GM10847 (cell line): ENCODE measurements around the gene CFAP97D1.

Experiments used
- POLR2A ChIP-seq: IDR thresholded peaks from 2 replicates; pipeline ENCODE4 v1.6.1; 2011; ENCODE audit not compliant: insufficient read length; ENCODE audit errors: extremely low read depth

The CFAP97D1 gene

DNA sequence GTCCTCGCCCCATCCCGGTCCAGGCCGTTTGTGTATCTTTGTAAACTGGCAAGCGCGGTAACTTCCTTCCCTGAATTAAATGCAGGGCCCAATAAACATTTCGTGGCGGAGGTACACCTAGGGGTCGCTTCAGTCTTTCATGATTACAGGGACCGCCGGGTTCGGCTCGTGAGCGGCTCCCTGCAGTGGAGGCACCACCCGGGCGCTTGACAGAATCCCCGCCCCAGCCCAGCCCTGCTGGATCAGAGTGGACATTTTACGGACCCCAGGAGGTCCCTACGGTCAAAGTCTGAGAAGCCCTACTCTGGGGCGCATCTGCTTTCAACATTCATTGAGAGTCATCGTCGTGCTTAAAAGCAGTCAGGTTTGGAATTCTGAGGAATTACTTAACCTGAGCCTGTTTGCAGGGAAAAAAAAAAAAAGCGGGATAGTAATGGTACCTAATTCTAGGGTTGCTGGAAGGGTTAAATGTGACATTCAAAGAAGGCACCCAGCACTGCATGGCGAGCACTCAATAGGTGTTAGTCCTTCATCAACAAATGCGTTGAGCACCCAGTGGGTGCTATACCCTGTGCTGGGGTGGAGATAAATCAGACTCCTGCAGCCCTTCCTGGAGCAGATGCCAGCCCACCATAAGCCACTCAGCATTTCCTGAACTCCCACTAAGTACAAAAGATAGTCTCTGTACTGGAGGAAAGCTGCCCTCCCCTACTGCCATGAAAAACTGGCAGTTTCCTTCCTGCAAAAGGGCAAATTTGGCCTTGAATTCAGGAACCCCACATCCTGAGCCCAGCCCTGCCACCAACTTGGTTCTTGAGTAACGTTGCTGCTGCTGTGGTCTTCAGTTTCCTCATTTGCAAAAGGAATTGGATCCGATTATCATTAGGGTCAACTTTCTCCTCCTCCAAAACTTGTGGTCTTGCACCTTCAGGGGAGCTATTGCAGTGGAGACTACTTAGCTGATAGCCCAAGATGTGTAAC, 800 bp upstream of the CFAP97D1 start:
- TF ChIP-seq POLR2A = no peak

- no peak for TF ChIP-seq POLR2A
Measured at GRCh38 chr17:43782913-43783680, 2.9 kb downstream of the CFAP97D1 start.

DNA sequence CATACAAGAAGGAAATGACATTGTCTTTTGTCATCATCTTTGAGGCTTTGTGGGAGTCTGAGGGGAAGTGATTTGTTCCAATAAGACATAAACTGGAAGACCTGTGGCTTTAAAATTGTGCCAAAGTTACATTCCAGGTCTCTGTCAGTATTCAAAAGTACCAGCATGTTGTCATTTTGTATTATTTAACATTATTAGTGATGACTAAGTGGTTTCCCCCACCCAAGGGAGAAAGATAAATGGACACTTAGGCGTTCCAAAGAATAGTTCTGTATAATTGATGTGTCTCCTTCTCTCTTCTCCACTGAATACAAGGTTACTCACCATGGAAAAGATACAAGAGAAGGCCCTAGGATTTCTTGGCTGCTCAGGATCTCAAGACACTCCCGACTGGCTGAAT, 3.8 kb downstream of the CFAP97D1 start:
- no peak for TF ChIP-seq POLR2A

GRCh38 chr17:43784628-43785101, 4.4 kb downstream of the CFAP97D1 start:
- no peak for TF ChIP-seq POLR2A

GRCh38 chr17:43787728-43788127, 7.5 kb downstream of the CFAP97D1 start:
- TF ChIP-seq POLR2A = no peak

DNA sequence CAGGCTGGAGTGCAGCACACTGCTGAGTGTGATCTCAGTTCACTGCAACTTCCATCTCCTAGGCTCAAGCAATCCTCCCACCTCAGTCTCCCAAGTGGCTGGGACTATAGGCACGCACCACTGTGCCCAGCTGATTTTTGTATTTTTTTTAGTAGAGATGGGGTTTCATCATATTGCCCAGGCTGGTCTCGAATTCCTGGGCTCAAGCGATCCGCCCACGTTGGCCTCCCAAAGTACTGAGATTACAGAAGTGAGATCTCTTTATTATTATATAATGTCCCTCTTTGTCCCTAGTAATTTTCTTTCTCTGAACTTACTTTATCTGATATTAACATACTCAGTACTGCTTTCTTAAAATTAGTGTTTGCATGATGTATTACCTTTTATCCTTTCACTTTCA, 8.3 kb downstream of the CFAP97D1 start:
- no peak for TF ChIP-seq POLR2A

- TF ChIP-seq POLR2A = no peak
Measured at GRCh38 chr17:43789482-43789881, 9.2 kb downstream of the CFAP97D1 start.

DNA sequence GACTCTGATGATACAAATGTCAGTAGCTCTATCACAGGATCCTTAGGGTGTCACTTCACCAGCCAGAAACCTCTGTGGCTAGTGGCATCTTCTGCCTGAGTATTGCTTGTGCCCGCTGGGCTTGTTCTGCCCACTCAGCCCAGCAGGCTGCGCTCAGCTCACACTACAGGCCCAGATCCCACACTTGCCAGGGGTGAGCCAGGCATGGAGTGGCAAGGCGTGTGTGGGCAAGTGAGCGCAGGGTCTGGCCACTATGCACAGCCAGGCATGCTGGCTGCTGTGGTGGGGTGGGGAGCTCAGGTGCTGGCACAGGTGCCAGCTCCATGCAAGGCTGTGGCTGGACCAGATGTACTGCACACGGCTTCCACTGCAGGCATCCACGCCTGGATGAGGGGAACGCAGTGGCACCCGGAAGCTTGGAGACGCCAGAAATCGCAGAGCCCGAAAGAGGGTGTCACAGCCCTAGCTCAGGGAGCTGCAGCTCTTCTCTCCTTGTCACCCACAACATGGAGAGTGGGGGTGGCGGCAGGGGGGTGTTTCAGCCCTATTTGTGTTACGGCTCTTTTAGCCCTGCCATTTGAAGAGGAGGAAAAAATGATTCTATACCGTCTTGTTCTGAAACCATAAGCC, 10.2 kb downstream of the CFAP97D1 start:
- TF ChIP-seq POLR2A = no peak

GRCh38 chr17:43791589-43791988, 11.4 kb downstream of the CFAP97D1 start:
- TF ChIP-seq POLR2A = no peak

DNA sequence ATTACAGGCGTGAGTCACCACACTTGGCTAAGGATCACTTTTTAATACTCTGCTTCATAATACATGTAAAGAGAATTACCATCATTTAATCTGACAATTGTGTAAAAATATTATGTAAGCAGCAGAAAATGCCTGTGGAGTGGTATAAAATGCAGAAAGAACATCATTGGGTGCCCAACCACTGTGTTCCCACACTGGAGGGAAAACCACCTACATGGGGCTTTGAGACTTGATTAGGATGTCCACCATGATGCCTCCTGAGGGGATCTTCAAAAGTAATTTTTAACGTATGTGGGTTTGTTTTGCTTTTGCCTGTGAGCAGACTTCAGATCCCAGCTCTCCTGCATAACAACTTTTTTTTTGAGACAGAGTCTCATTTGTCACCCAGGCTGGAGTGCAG, 18.8 kb downstream of the CFAP97D1 start:
- no peak for TF ChIP-seq POLR2A

- TF ChIP-seq POLR2A = no peak
Measured at GRCh38 chr17:43800736-43801135, 20.5 kb downstream of the CFAP97D1 start.

- TF ChIP-seq POLR2A = no peak
Measured at GRCh38 chr17:43801844-43802243, 21.6 kb downstream of the CFAP97D1 start.

DNA sequence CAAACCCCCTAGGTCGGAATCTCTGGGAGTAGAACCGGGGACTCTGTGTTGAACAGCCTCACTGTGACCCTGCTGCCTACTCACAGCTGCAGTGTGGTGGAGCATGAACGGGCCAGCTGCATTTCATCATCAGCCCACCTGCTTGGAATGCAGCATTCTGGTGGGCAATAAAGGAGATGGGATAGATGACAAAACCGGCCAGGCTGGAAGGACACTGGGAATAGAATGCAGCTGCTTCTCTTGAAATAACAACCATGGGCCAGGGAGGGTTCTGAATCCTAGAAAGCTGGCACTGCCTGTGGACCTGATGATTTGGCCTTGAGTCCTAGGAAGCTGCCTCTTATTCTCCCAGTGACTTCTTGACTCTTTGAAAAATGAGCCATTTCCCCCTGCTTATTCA, 23.5 kb downstream of the CFAP97D1 start:
- no peak for TF ChIP-seq POLR2A

- TF ChIP-seq POLR2A = no peak
Measured at GRCh38 chr17:43805117-43805516, 24.9 kb downstream of the CFAP97D1 start.

DNA sequence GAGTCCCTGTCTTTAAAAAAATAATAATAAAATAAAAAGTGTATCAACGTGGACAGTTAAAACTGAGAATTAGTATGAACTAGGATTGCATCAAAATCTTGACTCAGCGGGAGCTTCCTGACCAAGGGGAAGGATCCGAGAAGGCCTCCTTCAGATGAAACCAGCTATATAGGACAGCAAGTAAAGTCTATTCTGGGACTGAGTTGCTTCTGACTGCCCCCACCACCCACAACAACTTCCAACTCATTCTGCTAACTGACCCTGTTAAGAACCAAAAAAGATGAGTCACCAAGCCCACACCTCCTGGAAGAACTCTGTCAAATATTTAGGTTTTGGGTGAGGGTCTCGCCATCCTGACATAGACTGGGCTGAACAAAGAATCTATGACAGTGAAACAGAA, 27.8 kb downstream of the CFAP97D1 start:
- TF ChIP-seq POLR2A = no peak
